Lung (tissue), 12 donors: ENCODE data around the gene YBX1. TPM values are rescaled to one million over a fixed set of nuclear protein-coding genes. Genes with fewer than 3 reads are reported as not detected.

ENCODE experiments used
- ATAC-seq: fragments of 200-7000 bp; cut with Tn5 transposase; one replicate; pipeline ENCODE4 v1.9.1; 2020; ENCODE audit warnings: moderate number of reproducible peaks; ENCODE audit not compliant: insufficient read depth, low FRiP score
- DNase-seq, 3 donors: peaks; one replicate each; pipeline ENCODE4 v3.0.0-alpha.2; 2013 to 2017
- H3K27ac ChIP-seq, 2 donors: one replicate each; pipeline ENCODE4 v1.5.1; 2013; ENCODE audit warnings: mild to moderate bottlenecking in 2 of 2, moderate library complexity in 2 of 2, control low read depth in 1 of 2, inconsistent platforms in 1 of 2, low read depth in 1 of 2, low read length in 1 of 2
- H3K27me3 ChIP-seq, 3 donors: one replicate each; pipeline ENCODE4 v1.5.1; 2013; ENCODE audit warnings: low read length in 2 of 3; ENCODE audit not compliant: control insufficient read depth in 3 of 3, insufficient read depth in 3 of 3
- H3K36me3 ChIP-seq, 4 donors: one replicate each; pipeline ENCODE4 v1.5.1; 2013; ENCODE audit warnings: low read length in 4 of 4, mild to moderate bottlenecking in 1 of 4, moderate library complexity in 1 of 4; ENCODE audit not compliant: control insufficient read depth in 4 of 4, insufficient read depth in 4 of 4
- H3K4me1 ChIP-seq, 5 donors: one replicate each; pipeline ENCODE4 v1.5.1; 2013; ENCODE audit warnings: low read length in 5 of 5, mild to moderate bottlenecking in 2 of 5, moderate library complexity in 1 of 5; ENCODE audit not compliant: control insufficient read depth in 5 of 5, insufficient read depth in 5 of 5
- H3K4me3 ChIP-seq: one replicate; pipeline ENCODE4 v1.5.1; 2013; ENCODE audit warnings: mild to moderate bottlenecking, control low read depth, moderate library complexity
- H3K9ac ChIP-seq, 2 donors: one replicate each; pipeline ENCODE4 v1.5.1; 2013; ENCODE audit warnings: low read length in 2 of 2, control low read depth in 1 of 2; ENCODE audit not compliant: insufficient read depth in 1 of 2
- H3K9me3 ChIP-seq, 4 donors: one replicate each; pipeline ENCODE4 v1.5.1; 2013; ENCODE audit warnings: low read length in 3 of 4, mild to moderate bottlenecking in 1 of 4, moderate library complexity in 1 of 4; ENCODE audit not compliant: control insufficient read depth in 4 of 4, insufficient read depth in 3 of 4
- WGBS, 2 donors: extraction: QIAGEN DNeasy Blood & Tissue Kit; methylation state at CpG; one replicate each; pipeline ENCODE4 v1.1.7; 2013; 5-methylcytosine and 5-hydroxymethylcytosine counted together
- polyA plus RNA-seq, 2 donors: library from polyadenylated mRNA; stranded (reverse); fragments of 200-250 nt; gene quantifications; one replicate each; pipeline ENCODE4 v1.2.1, GENCODE V29; 2013
- total RNA-seq, 2 donors: library from RNA; depleted of rRNA in 1 of 2; stranded (reverse); fragments of >200 nt in 1 of 2; gene quantifications; one replicate each; pipeline ENCODE4 v1.2.1, GENCODE V29; 2014 to 2021
- TF ChIP-seq, protein P1 (sequence below): IDR thresholded peaks from 2 replicates; pipeline ENCODE4 v1.5.1; 2012; ENCODE audit warnings: mild to moderate bottlenecking; ENCODE audit errors: control extremely low read depth, extremely low read depth
- donor health status: control.
- donor health status: control.
- donor health status: Bipolar disorder and iron deficiency.
- donor health status: healthy.
- donor health status: DM: yes; HTN: yes; CAD: no.

The YBX1 gene
- total and polyA plus RNA-seq, 4 donors, result 298 to 617 (median 588) TPM

GRCh38 chr1:42674682-42675081 lies 7.5 kb upstream of the YBX1 start:
- H3K9ac ChIP-seq, result no peak overlapping the region
- WGBS, 2 donors, result 56 to 72% methylated on average over 1 of the region's 1 CpG
- DNase-seq (peak in 1 of 3 donors; percentile 24), ATAC-seq (no peak)
- H3K4me1 ChIP-seq, result peaks cover 0 to 6% (median 5%) of the 10 kb centered on the region in 5 donors
- no peaks in the 10 kb centered on the region for H3K9me3 ChIP-seq
- no peak overlapping the region for H3K4me3 ChIP-seq
- peak overlapping the region in 1 of 2 donors; percentile 61 for H3K27ac ChIP-seq
- peaks cover 8 to 11% (median 11%) of the 10 kb centered on the region in 4 donors for H3K36me3 ChIP-seq
- TF ChIP-seq, protein P1, sequence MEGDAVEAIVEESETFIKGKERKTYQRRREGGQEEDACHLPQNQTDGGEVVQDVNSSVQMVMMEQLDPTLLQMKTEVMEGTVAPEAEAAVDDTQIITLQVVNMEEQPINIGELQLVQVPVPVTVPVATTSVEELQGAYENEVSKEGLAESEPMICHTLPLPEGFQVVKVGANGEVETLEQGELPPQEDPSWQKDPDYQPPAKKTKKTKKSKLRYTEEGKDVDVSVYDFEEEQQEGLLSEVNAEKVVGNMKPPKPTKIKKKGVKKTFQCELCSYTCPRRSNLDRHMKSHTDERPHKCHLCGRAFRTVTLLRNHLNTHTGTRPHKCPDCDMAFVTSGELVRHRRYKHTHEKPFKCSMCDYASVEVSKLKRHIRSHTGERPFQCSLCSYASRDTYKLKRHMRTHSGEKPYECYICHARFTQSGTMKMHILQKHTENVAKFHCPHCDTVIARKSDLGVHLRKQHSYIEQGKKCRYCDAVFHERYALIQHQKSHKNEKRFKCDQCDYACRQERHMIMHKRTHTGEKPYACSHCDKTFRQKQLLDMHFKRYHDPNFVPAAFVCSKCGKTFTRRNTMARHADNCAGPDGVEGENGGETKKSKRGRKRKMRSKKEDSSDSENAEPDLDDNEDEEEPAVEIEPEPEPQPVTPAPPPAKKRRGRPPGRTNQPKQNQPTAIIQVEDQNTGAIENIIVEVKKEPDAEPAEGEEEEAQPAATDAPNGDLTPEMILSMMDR, result no peak
- no peaks in the 10 kb centered on the region for H3K27me3 ChIP-seq

- no peak overlapping the region for H3K9ac ChIP-seq
- no peaks in the 10 kb centered on the region for H3K27me3 ChIP-seq
- H3K4me1 ChIP-seq, result peaks cover 0 to 11% (median 5%) of the 10 kb centered on the region in 5 donors
- peaks cover 2 to 11% (median 7%) of the 10 kb centered on the region in 4 donors for H3K36me3 ChIP-seq
- TF ChIP-seq, protein P1, result no peak
- H3K27ac ChIP-seq, result peak overlapping the region in 1 of 2 donors; percentile 28
- no peak overlapping the region for H3K4me3 ChIP-seq
- DNase-seq (no peak), ATAC-seq (no peak)
- H3K9me3 ChIP-seq, result no peaks in the 10 kb centered on the region
- 81 to 92% methylated on average over 3 of the region's 3 CpGs for WGBS, 2 donors
These were observed 6.8 kb upstream of the YBX1 start for GRCh38 chr1:42675467-42675866.

GRCh38 chr1:42676534-42677087 lies 5.6 kb upstream of the YBX1 start:
- Histone ChIP-seq H3K27me3 (no peaks in the 10 kb centered on the region), H3K9me3 (no peaks in the 10 kb centered on the region), H3K4me3 (no peak overlapping the region), H3K27ac (no peak overlapping the region), H3K4me1 (peaks cover 0 to 17% (median 14%) of the 10 kb centered on the region in 5 donors), H3K36me3 (peaks cover 0 to 11% (median 5%) of the 10 kb centered on the region in 4 donors), H3K9ac (no peak overlapping the region)
- DNase-seq, result peak in 1 of 3 donors; percentile 16
- no peak for ATAC-seq
- TF ChIP-seq, protein P1, result no peak
- 82 to 88% methylated on average over 3 of the region's 3 CpGs for WGBS, 2 donors
